ENCODE data around the gene TSHZ2. TPM values are rescaled to one million over a fixed set of nuclear protein-coding genes. Genes with fewer than 3 reads are reported as not detected.

Gene TSHZ2
- not detected in 2 replicates for total RNA-seq

GRCh38 chr20:52972190-52972937, at the start of gene TSHZ2:
Gene TSHZ2 (plus strand): TSS chr20:52972358. CDS start chr20:52973294, 936 bp downstream.

Small RNA genes lying within 50 kb of the gene (small RNA-seq; reads per million reads assigned to genes)
- not detected for gene RF00019
